NCI-H446 treated with DMSO at 0.1 percent for 48 hours (cell line): ENCODE results near the gene RGS7.
A peak's percentile ranks its signal among the peaks of the same experiment; 100 is the strongest.
"Not testable (repeated sequence)": the region's sequence is repeated elsewhere in the genome, so short reads cannot be mapped to it uniquely, and the experiment has no call there.

ENCODE experiments used
- DNase-seq: peaks from one replicate; lab custom pipeline; 2025; lab: John Stamatoyannopoulos, UW

RGS7 gene

DNA sequence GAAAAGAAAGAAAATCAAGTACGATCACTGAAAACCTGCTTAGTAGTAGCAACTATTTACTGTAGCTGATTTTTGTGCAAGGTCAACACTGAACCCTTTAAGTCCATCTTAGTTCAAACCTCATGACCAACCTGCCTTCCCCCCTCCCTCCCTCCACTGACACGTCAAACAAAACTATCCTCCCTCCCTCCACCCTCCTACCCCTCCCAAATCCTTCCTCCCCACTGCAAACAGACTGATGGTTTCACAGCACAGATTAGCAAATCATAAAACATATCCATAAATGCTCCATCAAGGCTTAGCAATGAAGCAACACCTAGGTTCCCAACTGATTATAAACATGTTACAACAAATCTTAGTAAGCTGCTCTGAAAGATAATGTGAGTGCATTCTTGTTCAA, 580.8 kb downstream of the RGS7 start:
- no peak for DNase-seq

DNA sequence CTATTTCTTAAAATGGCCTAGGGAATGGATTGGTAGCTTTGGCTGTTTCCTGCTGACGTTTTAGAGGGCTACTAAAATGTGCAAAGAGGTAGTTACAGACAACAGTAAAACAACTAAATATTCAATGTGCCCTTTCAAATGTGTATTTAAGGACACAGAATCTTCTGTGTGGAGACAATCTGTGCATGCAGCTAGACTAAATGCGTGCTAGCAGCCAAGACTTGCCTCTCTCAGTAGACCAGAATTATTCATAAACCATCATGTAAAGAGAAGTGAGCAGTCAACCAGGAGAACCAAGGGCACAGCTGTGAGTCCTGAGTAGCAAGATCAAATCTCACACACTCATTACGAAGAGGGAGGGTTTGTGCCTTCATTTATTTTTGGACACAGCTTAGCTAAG, 584.9 kb downstream of the RGS7 start:
- DNase-seq = no peak

DNA sequence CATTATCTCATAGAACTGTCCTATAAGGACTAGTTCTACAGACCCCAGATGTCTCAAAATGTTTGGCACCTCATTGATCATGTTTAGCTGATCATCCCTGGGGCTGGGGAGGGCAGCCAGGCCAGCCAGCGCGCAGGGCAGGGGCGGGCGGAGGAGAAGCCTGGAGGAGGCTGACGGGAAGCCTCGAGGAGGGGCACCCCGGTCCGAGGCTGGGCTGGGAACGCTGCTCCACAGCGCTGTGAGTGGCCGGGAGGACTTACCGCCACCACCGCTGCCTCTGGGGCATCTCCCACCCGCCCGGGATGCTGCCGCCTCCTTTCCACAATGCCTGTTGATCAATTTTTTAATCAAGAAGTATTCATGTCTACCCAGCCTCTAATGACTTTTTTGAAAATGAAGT, 585.6 kb downstream of the RGS7 start:
- no peak for DNase-seq

DNA sequence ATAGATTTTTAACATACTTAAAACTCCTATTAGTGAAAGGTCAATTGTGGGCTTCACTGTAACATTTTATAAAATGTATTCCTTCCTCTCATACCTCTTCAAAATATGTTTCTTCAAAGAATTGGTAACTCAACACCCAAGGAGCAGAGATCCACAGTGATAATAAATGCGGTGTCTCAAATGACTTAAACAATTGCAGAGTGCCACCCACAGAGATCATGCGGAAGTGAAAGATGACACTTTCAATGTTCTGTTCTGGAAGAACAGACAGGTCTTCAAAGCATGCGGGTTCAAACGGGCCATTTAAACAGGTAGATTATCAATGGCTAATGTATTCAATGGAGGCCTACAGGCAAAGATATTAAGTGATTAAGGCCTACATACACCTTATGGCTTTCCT, 588.0 kb downstream of the RGS7 start:
- DNase-seq = no peak

DNA sequence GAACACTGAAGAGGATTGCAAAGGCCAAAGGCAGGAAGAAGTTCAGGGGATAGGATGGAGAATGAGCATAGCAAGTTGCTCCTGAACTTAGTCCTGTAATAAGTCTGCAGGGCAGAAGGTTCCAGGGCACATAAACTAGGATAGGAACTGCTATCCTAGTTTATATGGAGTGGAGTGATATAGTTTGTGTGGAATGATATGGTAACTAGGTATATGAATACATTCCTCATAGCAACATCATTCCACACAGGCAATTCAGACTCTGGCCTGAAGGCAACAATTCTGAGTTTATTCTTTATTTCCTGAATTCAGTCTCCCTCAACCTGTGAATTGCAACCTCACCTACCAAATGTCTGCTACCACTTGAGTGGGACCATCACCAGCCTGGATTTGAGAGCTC, 590.2 kb downstream of the RGS7 start:
- no peak for DNase-seq

DNA sequence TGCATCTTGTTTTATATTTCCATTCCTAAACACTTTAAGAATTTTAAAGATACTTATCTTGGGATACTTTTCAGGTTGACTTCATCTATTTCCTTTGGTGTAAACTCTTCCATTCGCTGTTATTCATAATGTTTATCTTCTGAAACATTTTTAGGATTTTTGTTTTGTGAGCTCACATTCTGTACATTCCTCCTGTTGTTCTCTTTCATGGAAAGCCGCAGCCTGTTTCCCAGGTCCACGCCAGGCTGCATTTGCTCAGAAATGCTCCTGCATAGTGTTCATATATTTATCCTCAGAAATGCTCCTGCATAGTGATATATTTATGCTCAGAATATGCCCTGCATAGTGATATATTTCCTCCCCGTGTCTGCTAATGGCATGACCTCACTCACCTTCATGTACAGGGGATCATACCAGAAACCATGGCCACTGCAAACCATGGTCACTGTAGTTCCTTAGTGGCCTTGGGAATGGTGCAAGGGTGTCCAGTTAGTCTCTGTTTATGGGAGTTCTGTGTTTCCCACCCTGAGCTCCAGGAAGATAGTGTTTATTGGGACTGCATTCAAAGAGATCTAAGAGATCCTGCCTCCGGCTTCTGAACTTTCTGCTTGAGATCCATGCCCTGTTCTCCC, 591.2 kb downstream of the RGS7 start:
- no peak for DNase-seq

DNA sequence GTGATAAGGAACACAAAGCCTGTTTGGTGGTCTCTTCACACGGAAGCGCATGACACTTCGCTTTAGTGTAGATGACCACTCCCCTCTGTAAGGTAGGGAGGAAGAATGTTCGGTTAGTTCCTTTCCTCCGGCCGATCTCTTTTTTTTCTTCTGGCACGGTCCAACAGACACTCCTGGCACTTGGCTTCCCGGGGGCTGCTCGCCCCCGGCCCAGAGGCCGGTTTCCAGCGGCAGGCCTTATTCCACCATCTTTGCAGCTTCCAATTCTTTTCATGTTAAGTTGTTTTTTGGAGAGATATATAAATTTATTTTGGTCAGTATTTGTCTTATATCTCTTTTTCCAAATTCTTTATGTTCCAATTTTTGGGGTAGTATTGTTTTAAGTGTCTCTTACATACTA, 593.2 kb downstream of the RGS7 start:
- DNase-seq = no peak

DNA sequence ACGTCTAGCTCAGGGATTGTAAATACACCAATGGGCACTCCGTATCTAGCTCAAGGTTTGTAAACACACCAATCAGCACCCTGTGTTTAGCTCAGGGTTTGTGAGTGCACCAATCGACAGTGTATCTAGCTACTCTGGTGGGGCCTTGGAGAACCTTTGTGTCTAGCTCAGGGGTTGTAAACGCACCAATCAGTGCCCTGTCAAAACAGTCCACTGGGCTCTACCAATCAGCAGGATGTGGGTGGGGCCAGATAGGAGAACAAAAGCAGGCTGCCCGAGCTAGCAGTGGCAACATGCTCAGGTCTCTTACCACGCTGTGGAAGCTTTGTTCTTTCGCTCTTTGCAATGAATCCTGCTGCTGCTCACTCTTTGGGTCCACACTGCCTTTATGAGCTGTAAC, 593.9 kb downstream of the RGS7 start:
- DNase-seq = not testable (repeated sequence)

DNA sequence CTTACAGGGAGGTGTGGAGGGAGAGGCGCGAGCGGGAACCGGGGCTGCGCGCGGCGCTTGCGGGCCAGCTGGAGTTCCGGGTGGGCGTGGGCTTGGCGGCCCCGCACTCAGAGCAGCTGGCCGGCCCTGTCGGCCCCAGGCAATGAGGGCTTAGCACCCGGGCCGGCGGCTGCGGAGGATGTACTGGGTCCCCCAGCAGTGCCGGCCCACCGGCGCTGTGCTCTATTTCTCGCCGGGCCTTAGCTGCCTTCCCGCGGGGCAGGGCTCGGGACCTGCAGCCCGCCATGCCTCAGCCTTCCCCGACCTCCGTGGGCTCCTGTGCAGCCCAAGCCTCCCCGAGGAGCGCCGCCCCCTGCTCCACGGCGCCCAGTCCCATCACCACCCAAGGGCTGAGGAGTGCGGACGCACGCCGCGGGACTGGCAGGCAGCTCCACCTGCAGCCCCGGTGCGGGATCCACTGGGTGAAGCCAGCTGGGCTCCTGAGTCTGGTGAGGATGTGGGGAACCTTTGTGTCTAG, 594.5 kb downstream of the RGS7 start:
- not testable (repeated sequence) for DNase-seq

DNA sequence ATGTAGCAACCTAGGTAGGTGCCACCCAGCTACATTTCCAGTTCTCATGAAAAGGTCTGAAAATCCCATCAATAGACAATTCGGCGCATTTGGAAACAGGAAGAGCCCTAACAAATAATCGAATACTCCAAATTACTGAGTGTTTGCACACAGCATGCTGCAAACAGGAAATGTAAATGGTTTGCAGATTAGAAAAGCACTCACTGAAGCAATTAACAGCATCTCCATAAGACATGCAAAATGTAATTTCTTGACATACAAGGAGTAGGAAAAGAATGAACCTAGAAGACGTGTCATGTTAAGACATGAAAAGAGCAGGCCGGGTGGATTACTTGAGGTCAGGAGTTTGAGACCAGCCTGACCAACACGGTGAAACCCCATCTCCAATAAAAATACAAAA, 598.2 kb downstream of the RGS7 start:
- not testable (repeated sequence) for DNase-seq

DNA sequence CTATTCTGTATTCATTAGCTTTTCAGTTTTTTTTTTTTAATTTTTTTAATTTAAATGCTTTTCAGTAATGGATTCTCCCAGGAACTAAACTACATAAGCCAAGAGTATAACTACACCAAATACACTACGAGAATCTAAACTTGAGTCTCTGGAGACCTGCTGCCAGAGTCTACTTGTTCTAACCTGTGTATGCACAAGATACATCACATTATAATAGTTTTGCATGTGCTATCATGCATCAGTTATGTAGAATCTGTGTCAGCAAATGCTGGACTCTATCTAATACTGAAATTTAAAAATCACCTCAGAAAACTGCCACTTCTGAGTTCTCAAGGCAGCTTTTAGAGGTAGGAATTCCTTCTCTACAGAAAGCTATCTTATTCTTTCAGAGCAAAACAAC, 598.7 kb downstream of the RGS7 start:
- no peak for DNase-seq

DNA sequence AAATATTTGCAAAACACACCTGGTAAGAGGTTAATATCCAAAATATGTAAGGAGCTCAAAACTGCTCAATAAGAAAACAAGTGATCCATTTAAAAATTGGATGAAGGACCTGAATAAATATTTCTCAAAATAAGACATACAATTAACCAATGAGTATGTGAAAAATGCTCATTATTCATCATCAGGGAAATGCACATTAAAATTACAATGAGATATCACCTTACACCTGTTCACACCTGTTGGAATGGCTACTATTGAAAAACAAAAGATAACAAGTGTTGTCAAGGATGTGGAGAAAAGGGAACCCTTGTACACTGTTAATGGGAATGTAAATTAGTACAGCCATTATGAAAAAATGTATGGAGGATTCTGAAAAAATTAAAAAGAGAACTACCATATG, 609.1 kb downstream of the RGS7 start:
- no peak for DNase-seq

DNA sequence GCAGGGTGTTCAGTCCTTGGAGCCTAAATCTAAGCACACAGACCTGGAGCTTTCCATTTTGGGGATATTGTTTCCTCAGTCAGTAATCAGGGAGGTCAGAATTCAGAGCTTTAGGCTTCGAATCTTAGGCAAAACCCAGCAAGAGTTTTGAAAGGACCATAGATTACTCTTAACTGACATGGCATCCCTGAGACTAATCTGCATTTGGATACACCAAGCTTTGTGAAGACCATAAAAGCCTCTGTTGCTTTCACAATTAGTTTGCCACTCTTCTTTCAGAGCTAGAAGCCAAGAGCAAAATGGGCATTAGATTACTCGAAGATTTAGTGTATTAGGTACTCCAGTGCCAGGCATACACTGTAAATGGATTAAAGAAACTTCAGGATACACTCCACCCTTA, 613.3 kb downstream of the RGS7 start:
- DNase-seq = no peak

DNA sequence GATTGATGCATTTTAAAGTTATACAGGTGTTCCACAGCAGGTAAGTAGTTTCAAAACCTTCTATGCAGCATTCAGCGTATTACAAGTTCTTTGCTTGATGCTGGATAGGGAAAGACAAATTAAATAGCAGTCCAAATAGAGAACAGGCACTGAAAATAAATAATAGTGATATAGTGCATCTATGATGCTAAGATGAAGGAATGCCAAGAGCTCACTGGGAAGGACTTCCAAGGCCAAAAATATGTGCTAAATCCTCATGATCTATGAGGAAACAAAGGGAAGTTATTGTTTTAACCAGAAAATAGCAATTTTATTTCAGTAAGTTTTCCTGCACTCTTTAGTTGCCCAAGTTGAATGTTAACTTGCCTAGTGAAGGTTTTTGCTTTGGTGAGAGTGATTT, 617.3 kb downstream of the RGS7 start:
- DNase-seq = no peak

DNA sequence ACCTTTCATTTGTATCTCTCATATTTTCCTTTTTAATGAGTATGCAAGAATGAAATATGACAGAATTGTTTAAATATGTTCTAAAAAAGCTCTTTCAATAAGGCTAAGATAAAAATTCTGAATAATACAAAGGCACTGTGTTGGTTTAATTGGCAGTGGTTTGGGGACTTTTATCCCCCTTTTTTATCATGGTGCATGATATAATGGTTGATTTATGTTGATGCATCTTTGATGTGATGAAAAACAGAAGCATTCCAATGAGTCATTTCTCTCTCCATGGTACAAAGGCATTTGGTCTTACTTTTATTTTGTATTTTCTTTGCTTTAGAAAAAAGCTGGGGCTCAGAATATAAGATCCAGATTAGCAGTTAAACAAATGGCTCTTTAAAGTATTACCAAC, 617.9 kb downstream of the RGS7 start:
- DNase-seq = no peak

DNA sequence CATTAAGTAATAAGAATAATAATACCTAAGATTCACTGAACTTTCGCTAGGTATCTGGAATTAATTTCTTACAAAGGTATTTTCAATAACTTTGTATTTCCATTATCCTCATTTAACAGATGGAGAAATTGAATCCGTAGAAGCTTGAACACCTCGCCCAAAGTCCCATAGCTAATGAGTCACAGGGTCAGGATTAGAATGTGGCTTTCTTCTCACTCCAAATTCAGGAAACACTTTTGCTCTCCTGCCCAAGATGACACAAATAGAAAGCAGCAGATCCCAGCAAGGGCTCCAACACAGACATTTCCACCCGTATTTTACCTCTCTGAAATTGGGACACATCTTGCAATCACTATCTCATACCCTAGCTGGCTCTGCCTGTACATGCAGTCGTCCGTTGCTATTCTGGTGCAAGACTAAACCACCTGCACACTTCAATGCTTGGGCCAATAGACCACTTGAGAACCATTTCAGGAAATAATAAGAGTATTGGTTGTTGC, 619.2 kb downstream of the RGS7 start:
- no peak for DNase-seq

DNA sequence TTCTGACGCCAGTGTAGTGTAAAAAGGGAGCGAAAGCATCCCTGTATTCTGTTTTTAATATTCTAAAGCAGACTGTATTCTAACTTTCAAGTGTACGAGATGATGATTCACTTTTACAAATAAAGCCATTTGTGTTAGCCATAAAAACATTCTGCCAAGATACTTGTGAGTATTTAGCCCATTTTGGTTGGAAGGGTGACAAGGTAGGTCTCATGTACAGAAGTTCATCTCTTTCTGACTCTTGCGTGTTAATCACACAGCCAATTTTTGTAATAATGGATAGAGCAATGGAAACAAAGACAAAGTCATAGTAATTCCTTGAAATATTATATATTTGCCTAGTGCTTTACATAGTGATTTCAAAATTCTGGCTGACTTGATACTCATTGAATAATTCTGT, 619.7 kb downstream of the RGS7 start:
- no peak for DNase-seq

DNA sequence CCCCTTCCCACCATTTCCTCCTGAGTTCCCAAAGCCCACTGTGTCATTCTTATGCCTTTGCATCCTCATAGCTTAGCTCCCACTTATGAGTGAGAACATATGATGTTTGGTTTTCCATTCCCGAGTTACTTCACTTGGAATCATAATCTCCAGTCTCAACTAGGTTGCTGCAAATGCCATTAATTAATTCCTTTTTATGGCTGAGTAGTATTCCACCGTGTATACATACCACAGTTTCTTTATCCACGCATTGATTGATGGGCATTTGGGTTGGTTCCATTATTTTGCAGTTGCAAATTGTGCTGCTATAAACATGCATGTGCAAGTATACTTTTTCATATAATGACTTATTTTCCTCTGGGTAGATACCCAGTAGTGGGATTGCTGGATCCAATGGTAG, 622.3 kb downstream of the RGS7 start:
- DNase-seq = not testable (repeated sequence)

DNA sequence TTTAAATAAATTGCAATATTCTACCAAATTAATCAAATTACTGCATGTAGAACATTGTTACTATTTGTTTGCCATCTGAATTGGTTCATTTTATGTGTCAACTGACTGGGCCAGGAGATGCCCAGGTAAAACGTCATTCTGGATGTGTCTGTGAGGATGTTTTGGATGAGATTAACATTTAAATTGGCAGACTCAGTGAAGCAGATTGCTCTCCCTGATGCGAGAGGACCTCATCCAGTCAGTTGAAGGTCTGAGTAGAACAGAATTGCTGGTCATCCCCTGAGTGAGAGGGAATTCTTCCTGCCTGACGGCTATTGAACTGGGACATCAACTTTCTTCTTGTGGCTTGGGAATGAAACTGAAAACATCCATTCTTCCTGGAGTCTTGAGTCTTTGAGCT, 623.0 kb downstream of the RGS7 start:
- DNase-seq = no peak

DNA sequence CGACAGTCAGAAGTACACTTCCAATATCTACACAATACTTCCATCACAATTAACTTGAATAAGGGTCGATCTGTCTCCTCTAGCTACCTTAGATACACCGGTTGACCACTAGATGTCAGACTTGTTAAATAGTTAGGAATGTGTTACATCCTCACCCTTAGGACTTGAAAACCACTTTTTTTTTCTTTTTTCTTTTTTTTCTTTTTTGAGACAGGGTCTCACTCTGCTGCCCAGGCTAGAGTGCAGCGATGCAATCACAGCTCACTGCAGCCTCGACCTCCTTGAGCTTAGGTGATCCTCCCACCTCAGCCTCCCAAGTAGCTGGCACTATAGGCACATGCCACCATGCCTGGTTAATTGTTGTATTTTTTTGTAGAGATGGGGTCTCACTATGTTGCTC, 624.6 kb downstream of the RGS7 start:
- DNase-seq = peak; percentile 25
